UCSD-AML1 (cell line): ENCODE results near the gene NDUFAF2.
A peak's percentile ranks its signal among the peaks of the same experiment; 100 is the strongest.

Experiments used
- DNase-seq: peaks from one replicate; lab custom pipeline; 2025; ENCODE audit not compliant: unreplicated experiment; lab: John Stamatoyannopoulos, UW

Gene NDUFAF2

DNA sequence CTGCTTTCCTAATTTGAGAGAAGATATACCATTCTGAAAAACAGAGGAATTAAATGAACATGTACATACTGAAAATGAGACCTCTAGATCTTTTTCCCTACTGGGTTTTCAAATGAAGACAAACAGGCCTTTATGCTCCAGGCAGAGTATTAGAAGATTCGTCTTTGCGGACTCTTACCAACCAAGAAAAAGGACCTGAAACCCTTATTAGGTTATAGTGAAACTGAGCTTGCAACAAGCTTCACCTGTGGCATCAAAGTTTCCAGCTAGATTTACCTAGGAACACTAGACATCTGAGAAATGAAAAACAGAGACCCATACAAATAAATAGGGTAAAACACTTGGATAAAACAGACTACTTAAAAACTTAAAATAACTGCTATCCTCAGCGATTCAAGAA lies 171.0 kb downstream of the NDUFAF2 start:
- no peak for DNase-seq

GRCh38 chr5:61119066-61119465 lies 174.1 kb downstream of the NDUFAF2 start:
- no peak for DNase-seq

DNA sequence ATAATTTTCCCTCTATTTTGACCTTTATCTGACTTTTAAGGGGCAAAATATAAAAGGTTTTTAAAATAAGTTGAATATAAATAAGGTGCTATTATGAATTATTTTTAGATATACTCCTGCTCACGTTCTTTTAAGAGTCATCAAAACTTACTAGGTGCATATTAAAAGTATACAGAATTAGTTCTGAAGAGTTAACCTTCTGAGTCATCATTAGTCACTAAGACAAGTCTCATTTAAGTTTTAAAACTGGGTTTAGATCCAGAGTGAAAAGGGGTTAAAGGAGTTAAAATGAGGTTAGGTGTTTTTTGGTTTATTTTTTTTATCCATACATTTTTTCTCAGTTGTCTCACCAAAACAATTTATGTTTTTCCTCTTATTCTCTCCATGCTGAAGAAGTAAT lies 175.5 kb downstream of the NDUFAF2 start:
- DNase-seq = no peak

DNA sequence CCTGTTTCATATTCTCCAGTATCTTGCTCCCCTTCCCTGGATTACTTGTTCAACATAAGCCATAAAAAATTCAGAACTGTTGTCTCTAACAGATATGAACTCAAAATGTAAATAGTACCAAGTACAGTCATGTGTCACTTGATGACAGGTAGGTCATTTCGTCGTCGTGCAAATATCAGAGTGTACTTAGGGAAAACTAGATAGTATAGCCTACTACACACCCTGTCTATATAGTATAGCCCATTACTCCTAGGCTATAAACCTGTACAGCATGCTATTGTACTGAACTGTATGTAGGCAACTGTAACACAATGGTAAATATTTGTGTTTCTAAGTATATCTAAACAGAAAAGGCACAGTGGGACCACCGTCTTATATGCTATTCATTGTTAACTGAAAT lies 178.1 kb downstream of the NDUFAF2 start:
- DNase-seq = no peak

DNA sequence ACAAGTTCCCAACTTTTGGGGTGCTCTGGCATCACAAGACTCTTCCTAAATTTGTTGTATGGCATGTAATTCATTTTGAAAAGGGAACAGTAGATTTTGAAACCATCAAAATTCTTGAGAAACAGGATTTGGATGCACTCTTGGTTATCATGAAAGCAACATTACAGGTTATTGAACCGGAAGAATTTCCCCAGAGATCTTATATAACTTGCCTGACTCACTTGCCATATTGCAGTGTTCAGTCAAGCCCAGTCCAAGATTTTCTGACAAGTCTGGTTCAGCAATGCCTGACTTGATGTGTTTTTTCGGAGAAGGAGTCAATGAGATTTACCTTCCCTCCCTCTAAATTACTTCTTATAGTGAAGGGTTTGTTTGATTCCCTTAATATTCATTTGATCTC lies 185.3 kb downstream of the NDUFAF2 start:
- DNase-seq = no peak

DNA sequence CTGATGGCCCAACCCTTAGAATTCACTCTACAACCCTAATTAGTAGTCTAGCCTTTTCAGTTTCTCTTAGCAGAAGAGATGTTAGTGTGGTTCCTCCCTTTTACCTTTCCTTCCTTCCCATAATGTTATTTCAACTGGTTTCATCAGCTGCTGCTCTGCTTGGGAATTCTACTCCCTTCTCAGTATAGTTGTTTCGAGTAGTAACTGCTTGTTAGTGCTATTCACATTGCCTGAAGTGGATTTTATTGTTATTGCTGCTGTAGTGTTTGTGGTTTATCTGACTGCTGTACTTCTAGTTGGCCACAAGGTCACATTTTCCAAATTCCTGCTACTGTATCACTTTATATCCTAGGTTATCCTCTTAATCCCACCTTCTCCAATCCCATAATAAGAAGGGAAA lies 187.6 kb downstream of the NDUFAF2 start:
- DNase-seq = no peak

DNA sequence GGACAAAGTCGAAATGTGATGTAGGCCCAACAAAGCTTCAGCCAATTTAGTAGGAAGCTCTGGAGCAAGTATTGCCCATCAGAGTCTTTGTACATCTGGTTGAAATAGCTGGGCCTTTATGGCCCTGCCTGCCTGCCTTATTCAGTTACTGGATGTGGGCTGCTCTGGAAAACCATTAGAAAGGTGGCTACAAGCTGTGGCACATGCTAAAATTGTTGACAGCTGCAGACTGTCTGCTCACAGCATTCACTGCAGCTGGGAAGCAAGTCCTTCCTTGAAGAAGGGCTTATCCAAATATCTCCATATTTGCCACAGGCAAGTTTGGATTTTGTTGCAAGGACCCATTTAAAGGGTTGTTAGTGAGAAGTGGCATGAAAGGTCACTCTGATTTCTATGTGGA lies 192.8 kb downstream of the NDUFAF2 start:
- DNase-seq = no peak

- DNase-seq = no peak
Measured at GRCh38 chr5:61139094-61139873, 194.3 kb downstream of the NDUFAF2 start.

DNA sequence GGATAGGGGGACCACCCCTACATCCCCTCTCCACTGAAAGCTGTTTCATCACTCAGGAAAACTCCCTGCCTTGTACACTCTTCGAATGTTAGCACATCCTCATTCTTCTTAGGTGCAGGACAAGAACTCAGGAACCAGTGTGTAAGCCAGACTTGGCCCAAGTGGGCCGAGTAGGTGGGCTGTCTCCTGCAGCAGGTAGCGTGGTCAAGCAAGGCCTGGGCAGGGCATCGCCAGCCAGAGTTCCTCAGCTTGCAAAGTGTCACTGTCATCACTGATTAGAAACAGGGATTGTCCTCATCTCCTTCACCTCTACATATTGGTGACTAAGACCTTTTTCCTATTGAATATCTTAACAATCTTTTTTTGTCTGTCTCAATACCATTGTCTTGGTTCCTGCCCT lies 194.9 kb downstream of the NDUFAF2 start:
- no peak for DNase-seq

GRCh38 chr5:61141801-61142200 lies 196.8 kb downstream of the NDUFAF2 start:
- no peak for DNase-seq

- DNase-seq = no peak
Measured at GRCh38 chr5:61142391-61142790, 197.4 kb downstream of the NDUFAF2 start.

DNA sequence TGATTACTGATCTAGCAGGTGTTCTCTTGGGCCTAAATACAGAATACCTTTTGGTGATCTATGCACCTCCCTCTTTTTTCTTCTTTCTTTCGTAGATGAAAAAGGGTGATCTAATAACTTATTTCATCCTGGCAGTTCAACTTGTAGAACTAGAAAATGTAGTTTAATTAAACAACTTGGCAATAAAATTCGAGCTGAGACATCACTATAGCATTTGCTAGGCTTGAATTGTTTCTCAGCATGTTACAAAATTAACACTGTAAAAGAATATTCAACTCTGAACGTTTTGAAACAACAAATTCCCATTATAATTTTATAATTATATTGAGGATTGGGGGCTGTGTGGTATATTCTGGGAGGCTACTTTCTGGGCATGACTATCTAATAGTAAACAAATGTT lies 197.8 kb downstream of the NDUFAF2 start:
- no peak for DNase-seq

DNA sequence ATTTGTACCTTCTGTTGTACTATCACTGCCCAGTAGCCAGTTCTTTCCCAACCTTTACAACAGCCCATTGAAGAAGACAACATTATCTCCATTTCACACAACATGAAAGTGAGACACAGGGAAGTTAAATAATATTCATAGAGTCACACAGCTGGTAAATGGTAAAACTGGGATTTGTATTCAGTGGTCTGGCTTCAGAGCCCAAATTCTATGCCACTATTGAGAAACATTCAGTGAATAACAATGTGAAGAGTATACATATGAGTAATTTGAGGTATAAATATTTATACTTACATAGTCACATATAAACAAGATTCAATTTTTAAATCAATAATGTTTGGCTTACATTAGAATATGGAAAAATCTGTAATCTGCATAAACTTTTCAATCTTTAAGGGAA lies 203.5 kb downstream of the NDUFAF2 start:
- DNase-seq = no peak

- DNase-seq = no peak
Measured at GRCh38 chr5:61151893-61152292, 206.9 kb downstream of the NDUFAF2 start.

DNA sequence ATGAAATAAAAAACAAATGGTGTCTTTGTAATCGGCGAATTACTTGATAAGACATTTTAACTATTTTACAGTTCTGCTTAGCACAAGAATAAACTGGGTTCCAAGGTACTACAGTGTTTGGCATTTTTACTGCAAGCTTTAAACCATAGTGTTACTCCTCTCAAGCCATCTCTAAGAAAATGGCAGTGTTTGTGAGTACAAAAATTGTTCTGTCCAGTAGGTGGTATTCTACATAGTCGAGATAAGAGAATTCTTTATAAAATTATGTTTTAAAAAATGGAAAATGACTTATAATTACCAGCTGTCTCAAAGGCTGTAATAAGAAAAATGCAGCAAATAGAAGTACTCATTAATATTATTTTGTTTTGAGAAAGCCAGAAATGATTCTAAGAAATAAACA lies 214.1 kb downstream of the NDUFAF2 start:
- no peak for DNase-seq

- no peak for DNase-seq
Measured at GRCh38 chr5:61159836-61160235, 214.8 kb downstream of the NDUFAF2 start.

DNA sequence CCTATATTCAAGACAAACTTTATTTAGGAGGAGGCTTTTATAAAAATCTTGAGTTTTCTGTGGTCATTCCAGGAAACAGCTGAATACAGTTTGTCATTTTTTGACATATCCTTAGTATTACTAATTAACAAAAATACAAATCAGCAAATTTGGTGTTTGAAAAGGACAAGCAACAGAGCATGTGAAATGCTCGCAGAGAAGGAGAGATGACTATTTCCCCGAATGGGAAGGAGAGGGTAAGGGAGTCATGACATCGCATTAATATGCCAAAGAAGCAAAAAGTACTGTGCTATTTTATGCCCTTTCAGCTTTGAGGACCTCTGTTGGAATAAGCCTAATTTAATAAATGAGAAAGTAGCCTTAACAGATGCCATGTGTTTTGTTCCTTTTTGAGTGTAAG lies 215.5 kb downstream of the NDUFAF2 start:
- DNase-seq = no peak

DNA sequence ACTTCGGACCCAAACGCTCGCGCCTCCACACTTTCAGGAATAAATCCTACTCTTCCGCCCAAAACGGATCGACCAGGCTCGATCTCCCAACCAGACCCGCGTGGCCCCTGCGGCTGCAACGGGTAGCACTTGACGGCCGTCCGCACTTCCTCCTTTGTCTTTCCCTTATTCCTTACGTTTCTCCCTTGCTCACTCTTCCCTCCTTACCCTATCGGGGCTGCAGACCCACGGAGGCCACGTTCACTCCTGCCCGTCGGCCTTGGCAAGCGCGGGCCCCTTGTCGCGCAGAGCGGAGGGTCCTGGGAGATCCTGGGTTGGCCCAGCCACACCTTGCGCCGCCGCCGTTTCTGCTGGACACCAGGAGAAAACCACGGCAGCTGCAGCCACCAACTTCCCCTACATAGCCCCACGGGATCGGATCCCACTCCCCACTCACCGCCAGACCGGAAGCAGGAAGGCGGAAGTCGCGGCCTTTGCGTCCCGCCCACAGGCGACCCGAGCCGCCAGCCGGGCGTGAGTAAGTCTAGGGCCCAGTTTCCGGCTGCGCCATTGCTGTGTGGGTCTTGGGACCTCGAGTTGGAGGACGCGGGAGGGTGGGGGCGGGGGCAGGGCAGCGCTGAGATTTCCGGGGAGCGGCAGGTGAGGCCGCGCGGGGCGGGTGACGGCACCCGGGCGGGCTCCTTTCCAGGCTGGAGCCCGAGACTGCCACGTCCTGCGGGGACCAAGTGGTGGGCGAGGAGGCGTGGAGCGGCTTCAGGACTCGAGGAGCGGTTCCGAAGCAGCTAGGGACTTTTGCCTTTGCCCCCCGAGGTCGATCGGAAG lies 217.2 kb downstream of the NDUFAF2 start, which contains the start of gene SMIM15:
TSS of gene SMIM15 (minus strand) at position 459 of the 822 bp plus-strand sequence. CDS start 2,297 bp downstream, outside the sequence.
- DNase-seq = no peak

- no peak for DNase-seq
Measured at GRCh38 chr5:61162832-61163567, 218.0 kb downstream of the NDUFAF2 start.

- no peak for DNase-seq
Measured at GRCh38 chr5:61163905-61164304, 218.9 kb downstream of the NDUFAF2 start.

- peak; percentile 19 for DNase-seq
Measured at GRCh38 chr5:61167382-61167781, 222.4 kb downstream of the NDUFAF2 start.

DNA sequence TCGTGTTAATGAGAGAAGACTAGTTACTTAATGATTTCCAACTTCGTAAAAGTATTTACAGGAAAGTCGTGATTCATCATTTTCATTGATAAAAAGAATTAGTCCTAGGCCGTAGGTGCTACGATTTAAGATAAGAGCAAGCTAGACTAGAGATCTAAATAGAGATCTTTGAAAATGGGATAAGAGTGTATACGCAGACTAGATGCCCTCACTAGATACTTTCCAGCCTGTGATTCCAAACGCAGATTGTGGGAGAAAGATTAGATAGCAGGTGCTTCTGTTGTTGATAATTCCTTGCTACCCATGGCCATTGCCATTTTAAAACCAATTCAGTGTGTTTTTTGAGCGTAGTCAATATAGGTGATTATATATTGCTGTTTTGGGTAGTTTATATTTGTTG lies 223.9 kb downstream of the NDUFAF2 start:
- no peak for DNase-seq
